Measurements from ENCODE around the gene TMPRSS11D.

TMPRSS11D gene

GRCh38 chr4:67884701-67885100 is 899 bp upstream of the TMPRSS11D start:
- DNase-seq: no peak

- DNase-seq: no peak
Observed at GRCh38 chr4:67883458-67883857, 344 bp downstream of the TMPRSS11D start.

- DNase-seq: no peak
Observed at GRCh38 chr4:67880866-67881610, 2.8 kb downstream of the TMPRSS11D start.

- no peak for DNase-seq
Observed at GRCh38 chr4:67879486-67879885, 4.3 kb downstream of the TMPRSS11D start.

- DNase-seq: no peak
Observed at GRCh38 chr4:67877086-67877485, 6.7 kb downstream of the TMPRSS11D start.

GRCh38 chr4:67874986-67875385 is 8.8 kb downstream of the TMPRSS11D start:
- no peak for DNase-seq

GRCh38 chr4:67873116-67873515 is 10.7 kb downstream of the TMPRSS11D start:
- DNase-seq: no peak

GRCh38 chr4:67871867-67872266 is 11.9 kb downstream of the TMPRSS11D start:
- no peak for DNase-seq

- no peak for DNase-seq
Observed at GRCh38 chr4:67869580-67870190, 14.1 kb downstream of the TMPRSS11D start.

- DNase-seq: no peak
Observed at GRCh38 chr4:67861513-67861912, 22.3 kb downstream of the TMPRSS11D start.

- no peak for DNase-seq
Observed at GRCh38 chr4:67853336-67853735, 30.5 kb downstream of the TMPRSS11D start.

GRCh38 chr4:67820903-67821302 is 62.9 kb downstream of the TMPRSS11D start:
- no peak for DNase-seq

- DNase-seq: no peak
Observed at GRCh38 chr4:67810011-67810410, 73.8 kb downstream of the TMPRSS11D start.

- no peak for DNase-seq
Observed at GRCh38 chr4:67809502-67809901, 74.3 kb downstream of the TMPRSS11D start.

GRCh38 chr4:67796810-67797209 is 87.0 kb downstream of the TMPRSS11D start:
- DNase-seq: no peak

GRCh38 chr4:67790721-67791120 is 93.1 kb downstream of the TMPRSS11D start:
- no peak for DNase-seq

GRCh38 chr4:67787311-67787710 is 96.5 kb downstream of the TMPRSS11D start:
- no peak for DNase-seq

- DNase-seq: no peak
Observed at GRCh38 chr4:67785528-67785927, 98.3 kb downstream of the TMPRSS11D start.

- no peak for DNase-seq
Observed at GRCh38 chr4:67779631-67780030, 104.2 kb downstream of the TMPRSS11D start.

GRCh38 chr4:67776746-67777145 is 107.1 kb downstream of the TMPRSS11D start:
- no peak for DNase-seq

Data from CD4-positive, alpha-beta T cell treated with Interleukin-6 for 4 hours (primary cell).